Fibroblast of the aortic adventitia (primary cell): Measurements from ENCODE around the gene PSMB10. TPM values are rescaled to one million over a fixed set of nuclear protein-coding genes. Genes with fewer than 3 reads are reported as not detected.
A peak's percentile ranks its signal among the peaks of the same experiment; 100 is the strongest.

Experiments
- DNase-seq: peaks from one replicate; pipeline ENCODE4 v3.0.0-alpha.2; 2010; ENCODE audit warnings: low read depth
- H3K4me3 ChIP-seq: 2 replicates; pipeline ENCODE4 v1.5.1; 2011; ENCODE audit warnings: low read depth, mild to moderate bottlenecking, control low read depth, low read length, moderate library complexity
- CTCF ChIP-seq: IDR thresholded peaks from 2 replicates; pipeline ENCODE4 v1.5.1; 2011; ENCODE audit warnings: mild to moderate bottlenecking, low read length, control low read depth, inconsistent platforms; ENCODE audit not compliant: insufficient read depth
- total RNA-seq: library from RNA; depleted of rRNA; stranded (reverse); fragments of >200 nt; gene quantifications from 2 replicates; pipeline ENCODE4 v1.2.3, GENCODE V29; 2012; ENCODE audit warnings: low replicate concordance

The PSMB10 gene
- total RNA-seq, 1 donor = 22.7 TPM

- DNase-seq = no peak
- H3K4me3 ChIP-seq = no peak overlapping the region
- TF ChIP-seq CTCF = no peak
Measured at GRCh38 chr16:67923414-67924116, 13.1 kb downstream of the PSMB10 start.

GRCh38 chr16:67922740-67923139 is 13.9 kb downstream of the PSMB10 start:
- TF ChIP-seq CTCF = no peak
- no peak for DNase-seq

GRCh38 chr16:67922221-67922620 is 14.4 kb downstream of the PSMB10 start:
- DNase-seq = no peak
- TF ChIP-seq CTCF = no peak
- no peak overlapping the region for H3K4me3 ChIP-seq

More at GRCh38 chr16:67922740-67923139, 13.9 kb downstream of the PSMB10 start:
- H3K4me3 ChIP-seq = no peak overlapping the region

- no peak for TF ChIP-seq CTCF
- no peak for DNase-seq
- H3K4me3 ChIP-seq = no peak overlapping the region
Measured at GRCh38 chr16:67919622-67920221, 16.9 kb downstream of the PSMB10 start.

GRCh38 chr16:67917852-67918236 is 18.8 kb downstream of the PSMB10 start:
- no peak for TF ChIP-seq CTCF
- H3K4me3 ChIP-seq = no peak overlapping the region
- DNase-seq = peak; percentile 39

GRCh38 chr16:67917140-67917851 is 19.4 kb downstream of the PSMB10 start:
- no peak for TF ChIP-seq CTCF
- no peak overlapping the region for H3K4me3 ChIP-seq
- DNase-seq = peak; percentile 42
